ENCODE results near the gene ADAM12.
"Not testable (repeated sequence)": the region's sequence is repeated elsewhere in the genome, so short reads cannot be mapped to it uniquely, and the experiment has no call there.

Gene ADAM12

DNA sequence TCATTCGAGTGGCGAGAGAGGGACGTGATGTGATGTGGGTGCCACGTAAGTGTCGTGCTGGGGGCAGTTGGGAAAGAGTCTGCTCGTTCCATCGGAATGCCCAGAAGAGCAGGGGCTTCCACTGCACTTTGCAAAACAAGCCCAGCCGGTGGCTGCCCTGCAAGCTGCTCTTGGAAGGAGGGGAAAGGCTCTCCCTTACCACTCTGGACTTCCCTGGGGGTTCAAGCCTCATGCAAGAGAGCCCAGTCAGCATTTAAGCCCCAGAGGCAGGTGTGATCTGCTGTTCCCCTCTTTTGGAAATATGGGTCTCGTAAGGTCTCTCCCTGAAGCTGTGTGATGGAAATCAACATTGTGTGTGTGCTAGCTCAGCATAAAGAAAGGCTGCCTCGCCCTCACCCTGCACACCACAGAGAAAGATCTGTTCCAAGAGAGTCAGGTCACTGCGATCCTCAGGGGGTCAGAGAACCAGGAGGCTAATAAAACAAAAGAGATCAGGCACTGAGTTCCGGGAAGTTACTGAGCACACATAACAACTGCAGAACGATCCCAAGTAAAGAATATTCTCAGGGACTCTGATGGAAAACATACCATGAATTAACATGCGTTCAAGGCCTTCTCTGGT, 212.5 kb downstream of the ADAM12 start (continued):
- TF ChIP-seq, protein P1, sequence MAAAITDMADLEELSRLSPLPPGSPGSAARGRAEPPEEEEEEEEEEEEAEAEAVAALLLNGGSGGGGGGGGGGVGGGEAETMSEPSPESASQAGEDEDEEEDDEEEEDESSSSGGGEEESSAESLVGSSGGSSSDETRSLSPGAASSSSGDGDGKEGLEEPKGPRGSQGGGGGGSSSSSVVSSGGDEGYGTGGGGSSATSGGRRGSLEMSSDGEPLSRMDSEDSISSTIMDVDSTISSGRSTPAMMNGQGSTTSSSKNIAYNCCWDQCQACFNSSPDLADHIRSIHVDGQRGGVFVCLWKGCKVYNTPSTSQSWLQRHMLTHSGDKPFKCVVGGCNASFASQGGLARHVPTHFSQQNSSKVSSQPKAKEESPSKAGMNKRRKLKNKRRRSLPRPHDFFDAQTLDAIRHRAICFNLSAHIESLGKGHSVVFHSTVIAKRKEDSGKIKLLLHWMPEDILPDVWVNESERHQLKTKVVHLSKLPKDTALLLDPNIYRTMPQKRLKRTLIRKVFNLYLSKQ (tag by site-specific recombination; IDR thresholded peaks at IDR 0.05; ENCODE audit: borderline replicate concordance), result no peak
- no peak for TF ChIP-seq OSR2 (tag by site-specific recombination; IDR thresholded peaks at IDR 0.05)
- TF ChIP-seq, protein P2, sequence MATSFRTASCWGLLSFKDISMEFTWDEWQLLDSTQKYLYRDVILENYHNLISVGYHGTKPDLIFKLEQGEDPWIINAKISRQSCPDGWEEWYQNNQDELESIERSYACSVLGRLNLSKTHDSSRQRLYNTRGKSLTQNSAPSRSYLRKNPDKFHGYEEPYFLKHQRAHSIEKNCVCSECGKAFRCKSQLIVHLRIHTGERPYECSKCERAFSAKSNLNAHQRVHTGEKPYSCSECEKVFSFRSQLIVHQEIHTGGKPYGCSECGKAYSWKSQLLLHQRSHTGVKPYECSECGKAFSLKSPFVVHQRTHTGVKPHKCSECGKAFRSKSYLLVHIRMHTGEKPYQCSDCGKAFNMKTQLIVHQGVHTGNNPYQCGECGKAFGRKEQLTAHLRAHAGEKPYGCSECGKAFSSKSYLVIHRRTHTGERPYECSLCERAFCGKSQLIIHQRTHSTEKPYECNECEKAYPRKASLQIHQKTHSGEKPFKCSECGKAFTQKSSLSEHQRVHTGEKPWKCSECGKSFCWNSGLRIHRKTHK (tag by site-specific recombination; IDR thresholded peaks at IDR 0.05), result no peak
- TF ChIP-seq GLIS1 (tag by site-specific recombination; IDR thresholded peaks at IDR 0.05), result peak; percentile 87
- peak; percentile 43; the same call in 1 of the 2 replicates for TF ChIP-seq TRIM28 (IDR thresholded peaks at IDR 0.05; ENCODE audit: borderline replicate concordance, low read length)
- TF ChIP-seq ZNF211 (tag by site-specific recombination; IDR thresholded peaks at IDR 0.05; ENCODE audit: low read depth), result no peak

DNA sequence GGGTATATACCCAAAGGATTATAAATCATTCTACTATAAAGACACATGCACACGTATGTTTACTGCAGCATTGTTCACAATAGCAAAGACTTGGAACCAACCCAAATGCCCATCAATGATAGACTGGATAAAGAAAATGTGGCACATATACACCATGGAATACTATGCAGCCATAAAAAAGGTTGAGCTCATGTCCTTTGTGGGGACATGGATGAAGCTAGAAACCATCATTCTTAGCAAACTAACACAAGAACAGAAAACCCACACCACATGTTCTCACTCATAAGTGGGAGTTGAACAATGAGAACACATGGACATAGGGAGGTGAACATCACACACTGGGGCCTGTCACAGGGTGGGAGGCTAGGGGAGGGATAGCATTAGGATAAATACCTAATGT, 215.5 kb downstream of the ADAM12 start:
- H3K27ac ChIP-seq (ENCODE audit: extremely low read depth, low read depth, low read length); CTCF ChIA-PET; H3K9me3 ChIP-seq (ENCODE audit: control insufficient read depth, insufficient read depth, low read depth, low read length); H3K4me3 ChIP-seq (ENCODE audit: low read depth, low read length); POLR2A ChIA-PET; H3K4me1 ChIP-seq (ENCODE audit: control insufficient read depth, insufficient read depth, low read length); H3K36me3 ChIP-seq (ENCODE audit: control insufficient read depth in 2 of 2, insufficient read depth in 1 of 2, low read length in 2 of 2): not testable (repeated sequence)
- TF ChIP-seq ZNF146 (tag by site-specific recombination; IDR thresholded peaks at IDR 0.05), result peak; percentile 99
- peak; percentile 98 for TF ChIP-seq ZNF580 (tag by site-specific recombination; IDR thresholded peaks at IDR 0.05)

GRCh38 chr10:126171555-126171954, 216.7 kb downstream of the ADAM12 start:
- CTCF ChIA-PET, result interaction anchor here (0.6 kb wide), 1 partner anchor 332 kb away, joined by 3 read pairs; no protein-coding TSS in a partner anchor
- no peaks in the 10 kb centered on the region for H3K9me3 ChIP-seq (ENCODE audit: control insufficient read depth, insufficient read depth, low read depth, low read length)
- H3K4me3 ChIP-seq (ENCODE audit: low read depth, low read length), result no peak overlapping the region
- H3K36me3 ChIP-seq (ENCODE audit: control insufficient read depth in 2 of 2, insufficient read depth in 1 of 2, low read length in 2 of 2), result no peaks in the 10 kb centered on the region
- POLR2A ChIA-PET, result no interaction called here
- TF ChIP-seq, protein P3, sequence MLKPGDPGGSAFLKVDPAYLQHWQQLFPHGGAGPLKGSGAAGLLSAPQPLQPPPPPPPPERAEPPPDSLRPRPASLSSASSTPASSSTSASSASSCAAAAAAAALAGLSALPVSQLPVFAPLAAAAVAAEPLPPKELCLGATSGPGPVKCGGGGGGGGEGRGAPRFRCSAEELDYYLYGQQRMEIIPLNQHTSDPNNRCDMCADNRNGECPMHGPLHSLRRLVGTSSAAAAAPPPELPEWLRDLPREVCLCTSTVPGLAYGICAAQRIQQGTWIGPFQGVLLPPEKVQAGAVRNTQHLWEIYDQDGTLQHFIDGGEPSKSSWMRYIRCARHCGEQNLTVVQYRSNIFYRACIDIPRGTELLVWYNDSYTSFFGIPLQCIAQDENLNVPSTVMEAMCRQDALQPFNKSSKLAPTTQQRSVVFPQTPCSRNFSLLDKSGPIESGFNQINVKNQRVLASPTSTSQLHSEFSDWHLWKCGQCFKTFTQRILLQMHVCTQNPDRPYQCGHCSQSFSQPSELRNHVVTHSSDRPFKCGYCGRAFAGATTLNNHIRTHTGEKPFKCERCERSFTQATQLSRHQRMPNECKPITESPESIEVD (tag by site-specific recombination; IDR thresholded peaks at IDR 0.05), result 0 out of 2 replicates have a peak, but pooled peaks have one; percentile 15
- TF ChIP-seq GLI4 (tag by site-specific recombination; IDR thresholded peaks at IDR 0.05), result no peak
- TF ChIP-seq, protein P4, sequence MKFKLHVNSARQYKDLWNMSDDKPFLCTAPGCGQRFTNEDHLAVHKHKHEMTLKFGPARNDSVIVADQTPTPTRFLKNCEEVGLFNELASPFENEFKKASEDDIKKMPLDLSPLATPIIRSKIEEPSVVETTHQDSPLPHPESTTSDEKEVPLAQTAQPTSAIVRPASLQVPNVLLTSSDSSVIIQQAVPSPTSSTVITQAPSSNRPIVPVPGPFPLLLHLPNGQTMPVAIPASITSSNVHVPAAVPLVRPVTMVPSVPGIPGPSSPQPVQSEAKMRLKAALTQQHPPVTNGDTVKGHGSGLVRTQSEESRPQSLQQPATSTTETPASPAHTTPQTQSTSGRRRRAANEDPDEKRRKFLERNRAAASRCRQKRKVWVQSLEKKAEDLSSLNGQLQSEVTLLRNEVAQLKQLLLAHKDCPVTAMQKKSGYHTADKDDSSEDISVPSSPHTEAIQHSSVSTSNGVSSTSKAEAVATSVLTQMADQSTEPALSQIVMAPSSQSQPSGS (tag by site-specific recombination; IDR thresholded peaks at IDR 0.05; ENCODE audit: low read depth), result peak; percentile 82
- no peak for TF ChIP-seq MZF1 (tag by site-specific recombination; IDR thresholded peaks at IDR 0.05; ENCODE audit: borderline replicate concordance)
- 0 out of 2 replicates have a peak, but pooled peaks have one; percentile 18 for TF ChIP-seq ZBTB21 (tag by site-specific recombination; IDR thresholded peaks at IDR 0.05)
- TF ChIP-seq ZNF350 (tag by site-specific recombination; IDR thresholded peaks at IDR 0.05), result no peak
- TF ChIP-seq ZNF473 (tag by site-specific recombination; IDR thresholded peaks at IDR 0.05), result no peak
- TF ChIP-seq ZNF629 (tag by site-specific recombination; IDR thresholded peaks at IDR 0.05), result peak; percentile 45; the same call in 1 of the 2 replicates
- H3K4me1 ChIP-seq (ENCODE audit: control insufficient read depth, insufficient read depth, low read length), result no peaks in the 10 kb centered on the region; the same call in 1 of the 2 replicates
- no peak overlapping the region for H3K27ac ChIP-seq (ENCODE audit: extremely low read depth, low read depth, low read length)
